ENCODE measurements around the gene TSHZ2.
"Not testable (repeated sequence)": the region's sequence is repeated elsewhere in the genome, so short reads cannot be mapped to it uniquely, and the experiment has no call there.

Gene TSHZ2

GRCh38 chr20:53513489-53514298, 541.5 kb downstream of the TSHZ2 start:
- DNase-seq (ENCODE audit: low spot score): peak; percentile 9

GRCh38 chr20:53515749-53516148, 543.6 kb downstream of the TSHZ2 start:
- DNase-seq (ENCODE audit: low spot score): no peak

- DNase-seq (ENCODE audit: low spot score): no peak
Observed at GRCh38 chr20:53517146-53517545, 545.0 kb downstream of the TSHZ2 start.

- peak; percentile 35 for DNase-seq (ENCODE audit: low spot score)
Observed at GRCh38 chr20:53521421-53521820, 549.3 kb downstream of the TSHZ2 start.

GRCh38 chr20:53522026-53522425, 549.9 kb downstream of the TSHZ2 start:
- DNase-seq (ENCODE audit: low spot score): no peak

GRCh38 chr20:53522696-53523095, 550.5 kb downstream of the TSHZ2 start:
- no peak for DNase-seq (ENCODE audit: low spot score)

GRCh38 chr20:53523615-53524014, 551.5 kb downstream of the TSHZ2 start:
- DNase-seq (ENCODE audit: low spot score): not testable (repeated sequence)

GRCh38 chr20:53524589-53525312, 552.6 kb downstream of the TSHZ2 start:
- no peak for DNase-seq (ENCODE audit: low spot score)

- DNase-seq (ENCODE audit: low spot score): peak; percentile 31
Observed at GRCh38 chr20:53527196-53527595, 555.0 kb downstream of the TSHZ2 start.

GRCh38 chr20:53529658-53530057, 557.5 kb downstream of the TSHZ2 start:
- no peak for DNase-seq (ENCODE audit: low spot score)

GRCh38 chr20:53530440-53530839, 558.3 kb downstream of the TSHZ2 start:
- no peak for DNase-seq (ENCODE audit: low spot score)

- not testable (repeated sequence) for DNase-seq (ENCODE audit: low spot score)
Observed at GRCh38 chr20:53532654-53533312, 560.6 kb downstream of the TSHZ2 start.

GRCh38 chr20:53533500-53533899, 561.3 kb downstream of the TSHZ2 start:
- DNase-seq (ENCODE audit: low spot score): no peak

- no peak for DNase-seq (ENCODE audit: low spot score)
Observed at GRCh38 chr20:53534037-53534436, 561.9 kb downstream of the TSHZ2 start.

GRCh38 chr20:53535878-53536277, 563.7 kb downstream of the TSHZ2 start:
- DNase-seq (ENCODE audit: low spot score): no peak

- not testable (repeated sequence) for DNase-seq (ENCODE audit: low spot score)
Observed at GRCh38 chr20:53536382-53536781, 564.2 kb downstream of the TSHZ2 start.

- DNase-seq (ENCODE audit: low spot score): no peak
Observed at GRCh38 chr20:53539516-53539915, 567.4 kb downstream of the TSHZ2 start.
